Measurements from ENCODE around the gene SNAI3. TPM values are rescaled to one million over a fixed set of nuclear protein-coding genes. Genes with fewer than 3 reads are reported as not detected.

SNAI3 gene
- total and polyA plus RNA-seq, 2 of the 8 experiments (the other 6 are each of a cell fraction or from before 2014, with no cell fraction given): 8.5 to 13.3 TPM

GRCh38 chr16:88671806-88672205 is 14.5 kb downstream of the SNAI3 start (continued):
- TF ChIP-seq SP2 (IDR thresholded peaks at IDR 0.05; ENCODE audit: low read length) (no peak), RAD21 (IDR thresholded peaks at IDR 0.05 in 1 of 2, conservative IDR thresholded peaks at IDR 0.05 in 1 of 2; ENCODE audit: low read depth in 2 of 2, low read length in 2 of 2) (no peak), CEBPB (IDR thresholded peaks at IDR 0.05; ENCODE audit: low read depth, low read length) (no peak)

All from H1 (cell line).